GM18951 (cell line): ENCODE results near the gene DTL.
"Not testable (repeated sequence)": the region's sequence is repeated elsewhere in the genome, so short reads cannot be mapped to it uniquely, and the experiment has no call there.

Experiments
- POLR2A ChIP-seq: IDR thresholded peaks from 4 replicates; pipeline ENCODE4 v1.6.1; 2011; ENCODE audit warnings: mild to moderate bottlenecking; ENCODE audit not compliant: insufficient read length, insufficient read depth; ENCODE audit errors: extremely low read depth
- in situ Hi-C: fragments of 300-500 bp; cut with MboI; formaldehyde crosslinking; loops from one replicate; pipeline ENCODE4 v1.12.0; 2022; ENCODE audit warnings: low sequenced_read_pairs, mixed read lengths, inconsistent platforms; ENCODE audit not compliant: unreplicated experiment

Gene DTL

GRCh38 chr1:212021563-212021962, 14.0 kb upstream of the DTL start:
- TF ChIP-seq POLR2A = no peak
- in situ Hi-C loops = no loop called here

- in situ Hi-C loops = not testable (repeated sequence)
These were observed 12.6 kb upstream of the DTL start for GRCh38 chr1:212022908-212023307.

GRCh38 chr1:212024469-212025149, 10.9 kb upstream of the DTL start:
- in situ Hi-C loops = no loop called here
- TF ChIP-seq POLR2A = no peak

GRCh38 chr1:212027727-212028126, 7.8 kb upstream of the DTL start:
- in situ Hi-C loops = not testable (repeated sequence)

- in situ Hi-C loops = loop anchor here (10.0 kb wide), 1 partner anchor 346 kb away; no protein-coding TSS in a partner anchor
- no peak for TF ChIP-seq POLR2A
These were observed 4.5 kb upstream of the DTL start for GRCh38 chr1:212030936-212031528.

GRCh38 chr1:212034516-212035122, 929 bp upstream of the DTL start:
- no peak for TF ChIP-seq POLR2A
- in situ Hi-C loops = loop anchor here (10.0 kb wide), 1 partner anchor 350 kb away; no protein-coding TSS in a partner anchor

- in situ Hi-C loops = loop anchor here (10.0 kb wide), 1 partner anchor 351 kb away; no protein-coding TSS in a partner anchor
- no peak for TF ChIP-seq POLR2A
These were observed 472 bp downstream of the DTL start for GRCh38 chr1:212035835-212036605.

GRCh38 chr1:212037900-212038299, 2.4 kb downstream of the DTL start:
- in situ Hi-C loops = loop anchor here (10.0 kb wide), 1 partner anchor 353 kb away; no protein-coding TSS in a partner anchor

GRCh38 chr1:212039622-212040021, 4.1 kb downstream of the DTL start:
- TF ChIP-seq POLR2A = no peak
- in situ Hi-C loops = loop anchor here (10.0 kb wide), 1 partner anchor 355 kb away; no protein-coding TSS in a partner anchor

More at GRCh38 chr1:212037900-212038299, 2.4 kb downstream of the DTL start:
- no peak for TF ChIP-seq POLR2A

- no peak for TF ChIP-seq POLR2A
- in situ Hi-C loops = no loop called here
These were observed 5.3 kb downstream of the DTL start for GRCh38 chr1:212040629-212041412.

GRCh38 chr1:212042436-212042835, 6.9 kb downstream of the DTL start:
- in situ Hi-C loops = no loop called here
- no peak for TF ChIP-seq POLR2A

GRCh38 chr1:212044851-212045250, 9.3 kb downstream of the DTL start:
- TF ChIP-seq POLR2A = no peak
- in situ Hi-C loops = no loop called here

GRCh38 chr1:212045981-212046380, 10.4 kb downstream of the DTL start:
- TF ChIP-seq POLR2A = no peak
- in situ Hi-C loops = no loop called here

GRCh38 chr1:212053993-212054392, 18.4 kb downstream of the DTL start:
- TF ChIP-seq POLR2A = no peak
- in situ Hi-C loops = no loop called here
